GM19463 (cell line): ENCODE data around the gene LRRFIP1.

Source experiments
- ATAC-seq: cut with Tn5 transposase; IDR thresholded peaks from one replicate; pipeline ENCODE4 v1.9.1; 2021; ENCODE audit warnings: mild to moderate bottlenecking, moderate library complexity; ENCODE audit not compliant: unreplicated experiment

Gene LRRFIP1

DNA sequence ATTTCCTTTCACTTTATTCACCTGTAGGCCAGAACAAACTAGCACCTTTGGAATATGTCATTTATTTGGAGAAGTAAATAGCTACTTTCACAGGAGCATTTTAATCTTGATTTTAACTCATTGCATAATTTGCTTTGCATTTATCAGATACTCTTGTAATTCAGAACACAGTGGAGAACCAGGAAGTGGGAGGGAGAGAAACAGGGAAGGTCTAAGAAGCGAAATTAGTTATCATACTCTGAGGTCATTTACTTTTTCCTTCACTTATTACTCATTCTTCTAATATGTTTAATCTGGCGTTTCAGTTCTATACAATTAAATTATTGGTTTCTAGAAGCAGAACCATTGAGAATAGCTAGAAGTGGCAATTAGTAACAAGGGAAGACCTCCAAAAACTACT lies 191.8 kb downstream of the LRRFIP1 start:
- no peak for ATAC-seq

DNA sequence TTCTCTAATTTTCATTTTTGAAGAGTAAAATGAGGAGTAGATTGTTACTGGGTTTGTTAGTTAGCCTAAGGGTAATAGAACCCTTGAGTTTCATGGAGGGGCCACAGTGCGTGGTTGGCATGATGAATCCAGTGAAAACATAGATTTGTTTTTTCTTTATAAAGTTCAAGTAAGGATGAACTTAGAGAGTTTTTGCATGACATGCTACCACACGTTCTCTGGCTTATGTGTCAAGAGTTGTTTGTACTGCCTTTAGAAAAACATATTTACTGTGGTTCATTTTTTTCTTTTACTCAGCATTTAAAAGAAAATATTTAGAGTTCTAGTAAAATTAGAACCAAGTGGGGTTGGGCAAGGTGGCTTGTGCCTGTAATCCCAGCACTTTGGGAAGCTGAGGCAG lies 193.0 kb downstream of the LRRFIP1 start:
- no peak for ATAC-seq

DNA sequence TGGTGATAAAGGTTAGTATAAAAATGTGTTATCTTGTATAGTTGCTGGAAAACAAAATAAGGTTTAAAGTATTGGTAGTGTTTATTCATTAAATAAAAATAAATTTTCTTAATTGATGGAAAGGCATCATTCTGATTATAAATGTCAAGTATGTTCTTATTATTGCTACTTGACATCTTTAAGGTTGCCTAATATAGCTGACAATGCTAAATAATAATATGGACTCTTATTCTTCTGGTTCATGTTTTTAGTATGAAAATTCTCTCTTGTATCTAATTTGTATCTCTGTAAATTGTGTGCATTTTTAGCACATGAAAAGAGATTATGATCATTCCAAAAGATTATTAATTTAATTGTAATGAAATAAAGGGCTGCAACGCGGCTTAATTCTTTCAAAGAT lies 196.2 kb downstream of the LRRFIP1 start:
- no peak for ATAC-seq

DNA sequence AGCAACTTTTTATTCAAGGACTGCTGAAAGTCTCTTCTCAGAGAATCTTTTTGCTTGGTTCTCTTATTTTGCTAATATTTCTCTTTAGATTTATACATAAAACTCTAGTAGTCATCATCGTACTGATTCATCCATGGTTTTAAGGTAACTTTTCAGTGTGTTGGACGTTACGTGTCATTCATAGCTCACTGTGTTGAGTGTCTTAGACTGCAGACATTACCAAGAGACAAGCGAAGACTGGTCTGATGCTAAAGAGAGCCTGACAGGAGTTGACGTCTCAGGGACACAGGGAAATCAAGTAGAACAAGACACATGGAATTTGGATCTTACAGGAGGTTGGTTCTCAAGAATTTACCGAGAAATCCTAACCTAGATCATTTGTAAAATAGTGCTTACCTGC lies 196.7 kb downstream of the LRRFIP1 start:
- ATAC-seq: no peak

DNA sequence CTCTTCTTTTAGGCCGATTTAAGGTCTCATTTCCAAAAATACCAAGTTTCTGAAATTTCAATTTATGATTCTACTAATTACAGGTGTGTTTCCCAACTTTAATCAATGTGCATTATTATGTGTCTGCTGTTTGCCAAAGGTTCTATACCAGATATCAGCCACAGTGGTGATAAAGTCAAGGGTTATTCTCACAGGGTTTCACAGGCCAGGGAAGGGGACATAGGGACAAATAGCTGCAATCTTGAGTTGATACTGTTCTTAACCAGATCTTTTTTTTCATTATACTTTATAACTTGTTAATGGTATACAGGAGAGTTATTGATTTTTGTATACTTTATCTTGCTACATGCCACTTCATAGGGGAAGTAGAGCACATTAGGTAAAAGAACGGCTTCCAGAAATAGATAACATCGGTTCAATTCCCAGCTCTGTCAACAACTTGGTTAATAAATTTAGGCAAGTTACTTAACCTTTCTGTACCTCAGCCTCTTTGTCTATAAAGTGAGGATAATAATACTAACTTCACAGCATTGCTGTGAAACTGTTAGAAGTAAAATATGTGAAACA lies 200.1 kb downstream of the LRRFIP1 start:
- no peak for ATAC-seq
